ENCODE measurements around the gene EFL1.
"Not testable (repeated sequence)": the region's sequence is repeated elsewhere in the genome, so short reads cannot be mapped to it uniquely, and the experiment has no call there.

GRCh38 chr15:82261566-82262421 lies 740 bp downstream of the EFL1 start:
- TF ChIP-seq CTCF (IDR thresholded peaks at IDR 0.05); PHF8 (IDR thresholded peaks at IDR 0.05; ENCODE audit: borderline replicate concordance, low read depth); GATA3 (IDR thresholded peaks at IDR 0.05; ENCODE audit: borderline replicate concordance); MYC (IDR thresholded peaks at IDR 0.05; ENCODE audit: borderline replicate concordance, low read length); ELK1 (IDR thresholded peaks at IDR 0.05; ENCODE audit: low read depth, low read length); NR3C1 (IDR thresholded peaks at IDR 0.05); POLR2A (IDR thresholded peaks at IDR 0.05; ENCODE audit: low read length); CHD2 (IDR thresholded peaks at IDR 0.05; ENCODE audit: low read length, partially characterized antibody); SMC3 (IDR thresholded peaks at IDR 0.05); EP300 (IDR thresholded peaks at IDR 0.05); FOSB (CRISPR knock-in tag; IDR thresholded peaks at IDR 0.05); RFX5 (IDR thresholded peaks at IDR 0.05): not testable (repeated sequence)
- peak; percentile 4; the same call in 1 of the 2 replicates for TF ChIP-seq MAX (IDR thresholded peaks at IDR 0.05)
- peak; percentile 82 for TF ChIP-seq USF2 (IDR thresholded peaks at IDR 0.05)
